ENCODE results near the gene COL24A1.
"Not testable (repeated sequence)": the region's sequence is repeated elsewhere in the genome, so short reads cannot be mapped to it uniquely, and the experiment has no call there.

Gene COL24A1

GRCh38 chr1:85976516-85977205 is 179.9 kb downstream of the COL24A1 start:
- DNase-seq, result no peak

GRCh38 chr1:85975912-85976371 is 180.6 kb downstream of the COL24A1 start:
- no peak for DNase-seq

DNA sequence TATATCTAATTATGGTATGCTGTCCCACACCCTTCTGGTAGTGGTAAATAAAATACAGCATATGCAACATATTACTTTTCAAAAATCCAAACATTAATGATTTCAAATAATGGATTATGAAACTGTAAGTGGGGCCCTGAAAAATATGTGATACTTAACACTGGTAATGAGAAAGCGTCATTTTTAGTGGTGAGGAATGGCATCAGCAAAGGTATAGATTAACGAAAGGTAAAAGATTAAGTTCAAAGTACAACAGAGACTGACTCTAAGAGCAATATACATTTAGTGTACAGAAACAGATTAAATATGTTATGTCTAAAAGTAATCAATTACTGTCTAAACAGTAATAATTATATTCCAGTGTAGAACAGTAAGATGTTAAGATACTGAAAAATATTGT is 194.1 kb downstream of the COL24A1 start:
- no peak for DNase-seq

DNA sequence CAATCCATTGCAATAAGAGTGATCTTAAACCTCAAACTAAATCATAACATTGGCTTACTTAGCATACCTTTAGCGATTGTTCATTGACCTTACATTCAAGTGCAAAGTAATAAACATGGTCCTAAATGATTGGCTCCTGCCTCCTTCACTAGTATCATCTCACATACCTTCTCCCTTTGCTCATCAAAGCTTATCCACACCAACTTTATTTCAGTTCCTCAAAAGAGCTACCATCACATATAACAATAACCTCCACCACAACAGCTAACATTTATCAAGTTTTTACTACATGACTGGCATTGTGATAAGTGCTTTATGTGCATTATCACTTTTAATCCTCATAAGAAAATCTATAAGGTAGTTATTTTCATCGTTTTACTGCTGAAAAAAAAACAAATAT is 198.8 kb downstream of the COL24A1 start:
- DNase-seq, result no peak

- not testable (repeated sequence) for DNase-seq
These were observed 201.4 kb downstream of the COL24A1 start for GRCh38 chr1:85955218-85955617.

DNA sequence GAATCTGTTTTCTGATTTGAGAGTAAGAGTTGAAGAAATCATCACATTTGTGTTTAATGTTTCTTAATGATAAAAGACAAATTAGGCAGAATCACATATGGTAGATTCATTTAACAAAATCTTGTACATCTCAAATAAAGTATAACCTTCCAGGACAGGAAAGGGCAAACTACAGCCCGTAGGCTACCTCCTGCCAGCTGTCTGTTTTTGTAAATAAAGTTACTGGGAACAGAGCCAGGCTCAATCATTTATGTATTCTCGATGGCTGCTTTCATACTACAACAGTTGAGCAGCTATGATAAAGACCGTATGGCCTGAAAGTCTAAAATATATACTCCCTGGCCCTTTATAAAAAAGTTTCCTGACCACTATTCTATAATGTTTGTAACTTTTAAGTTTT is 204.1 kb downstream of the COL24A1 start:
- no peak for DNase-seq

GRCh38 chr1:85947186-85947585 is 209.4 kb downstream of the COL24A1 start:
- DNase-seq, result no peak

GRCh38 chr1:85943945-85944344 is 212.6 kb downstream of the COL24A1 start:
- no peak for DNase-seq

DNA sequence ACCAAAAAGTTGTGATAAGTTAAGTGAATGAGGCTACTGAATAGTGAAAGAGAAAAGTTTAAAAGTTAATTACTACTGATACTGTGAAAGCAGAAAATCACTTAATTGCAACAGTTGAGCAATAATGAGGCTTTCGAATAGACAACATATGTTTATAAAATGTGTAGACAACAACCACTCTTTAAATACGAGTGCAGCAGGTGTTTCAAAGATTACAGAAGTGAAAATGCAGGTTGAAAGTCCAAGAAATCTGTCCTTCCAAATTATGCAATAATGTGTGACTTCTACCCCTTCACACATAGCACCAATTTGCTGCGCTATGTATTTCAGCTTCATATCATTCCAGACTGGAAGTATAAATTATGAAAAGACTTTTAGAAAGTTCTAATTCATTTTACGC is 213.0 kb downstream of the COL24A1 start:
- DNase-seq, result no peak

- DNase-seq, result no peak
These were observed 215.8 kb downstream of the COL24A1 start for GRCh38 chr1:85940656-85941306.

GRCh38 chr1:85938829-85939228 is 217.7 kb downstream of the COL24A1 start:
- no peak for DNase-seq

- DNase-seq, result no peak
These were observed 220.1 kb downstream of the COL24A1 start for GRCh38 chr1:85936470-85936869.

DNA sequence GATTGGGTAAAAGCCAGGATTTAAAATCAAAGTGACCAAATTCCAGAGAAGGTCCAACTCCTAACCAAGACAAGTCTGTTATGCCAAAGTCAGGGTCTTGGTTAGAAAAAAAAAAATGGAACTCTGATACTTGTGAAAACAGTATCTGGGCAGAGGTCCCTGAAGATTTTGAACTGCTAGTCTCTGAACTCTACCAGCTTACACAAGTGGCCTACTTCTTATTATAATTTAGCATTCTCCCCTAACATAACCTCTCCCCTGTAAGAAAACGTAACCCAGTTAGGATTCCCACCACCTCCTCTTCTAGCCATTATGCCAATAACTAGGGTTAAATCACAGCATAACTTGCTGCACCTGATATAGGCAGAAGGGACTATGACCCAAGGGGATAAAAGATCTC is 220.5 kb downstream of the COL24A1 start:
- no peak for DNase-seq

DNA sequence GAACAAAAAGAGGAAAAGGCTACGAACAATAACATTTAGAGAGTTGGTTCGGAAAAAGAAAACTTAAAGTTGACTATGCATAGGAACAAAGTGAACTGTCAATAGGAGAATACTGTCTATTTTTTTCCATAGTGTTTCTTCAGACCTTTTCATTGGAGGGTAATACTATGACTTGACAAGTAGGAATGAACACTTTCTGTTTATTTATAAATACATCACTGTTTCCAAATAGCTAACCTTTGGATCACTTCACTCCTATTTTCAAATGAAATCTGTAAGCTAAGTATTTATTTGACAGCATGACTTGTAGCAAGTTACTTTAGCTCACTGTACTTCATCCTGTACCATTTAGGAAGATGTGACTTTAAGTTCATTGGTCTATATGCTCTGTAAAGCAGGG is 221.3 kb downstream of the COL24A1 start:
- DNase-seq, result no peak

GRCh38 chr1:85934516-85934915 is 222.1 kb downstream of the COL24A1 start:
- no peak for DNase-seq

DNA sequence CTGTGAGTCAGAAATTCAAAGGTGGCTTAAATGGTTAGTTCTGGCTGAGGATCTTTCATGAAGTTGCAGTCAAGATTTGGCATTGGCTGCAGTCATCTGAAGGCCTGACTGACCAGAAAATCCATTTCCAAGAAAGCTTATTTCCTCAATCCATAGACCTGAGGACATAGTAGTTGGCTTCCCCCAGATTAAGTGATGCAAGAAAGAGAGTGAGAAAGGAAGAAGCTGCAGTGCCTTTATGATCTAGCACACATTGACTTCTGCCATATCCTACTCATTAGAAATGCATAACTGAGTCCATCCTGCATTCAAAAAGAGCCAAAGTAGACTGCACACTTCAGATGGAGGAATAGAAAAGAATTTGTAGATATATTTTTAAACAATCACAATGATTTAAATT is 222.6 kb downstream of the COL24A1 start:
- DNase-seq, result peak; percentile 5

DNA sequence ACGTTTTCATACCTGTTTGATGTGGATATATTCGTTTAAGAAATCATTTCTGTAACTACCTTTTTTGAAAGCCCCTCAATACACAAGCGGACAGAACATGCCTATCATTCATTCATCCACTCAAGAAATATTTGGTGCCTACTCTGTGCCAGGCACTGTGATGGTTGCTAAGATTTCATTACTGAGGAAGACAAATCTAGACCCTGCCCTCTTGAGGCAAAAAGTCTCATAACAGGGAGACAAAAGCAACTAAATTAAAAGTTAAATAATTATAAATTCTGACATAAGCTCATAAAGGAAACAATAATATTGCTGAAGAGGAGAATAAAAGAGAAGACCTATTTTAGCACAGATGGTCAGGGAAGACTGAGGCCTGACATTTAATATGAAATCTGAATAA is 244.8 kb downstream of the COL24A1 start:
- peak; percentile 12 for DNase-seq

DNA sequence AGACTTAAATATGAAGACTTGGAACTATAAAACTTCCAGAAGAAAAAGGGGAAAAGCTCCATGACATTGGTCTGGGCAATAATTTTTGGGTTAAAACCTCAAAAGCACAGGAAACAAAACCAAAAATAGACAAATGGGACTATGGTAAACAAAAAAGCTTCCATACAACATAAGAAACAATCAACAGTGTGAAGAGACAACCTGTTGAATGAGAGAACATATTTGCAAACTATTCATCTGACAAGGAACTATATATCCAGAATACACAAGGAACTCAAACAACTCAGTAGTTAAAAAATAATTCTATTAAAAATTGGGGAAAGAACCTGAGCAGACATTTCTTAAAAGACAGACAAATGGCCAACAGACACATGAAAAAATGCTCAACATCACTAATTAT is 255.7 kb downstream of the COL24A1 start:
- DNase-seq, result no peak

DNA sequence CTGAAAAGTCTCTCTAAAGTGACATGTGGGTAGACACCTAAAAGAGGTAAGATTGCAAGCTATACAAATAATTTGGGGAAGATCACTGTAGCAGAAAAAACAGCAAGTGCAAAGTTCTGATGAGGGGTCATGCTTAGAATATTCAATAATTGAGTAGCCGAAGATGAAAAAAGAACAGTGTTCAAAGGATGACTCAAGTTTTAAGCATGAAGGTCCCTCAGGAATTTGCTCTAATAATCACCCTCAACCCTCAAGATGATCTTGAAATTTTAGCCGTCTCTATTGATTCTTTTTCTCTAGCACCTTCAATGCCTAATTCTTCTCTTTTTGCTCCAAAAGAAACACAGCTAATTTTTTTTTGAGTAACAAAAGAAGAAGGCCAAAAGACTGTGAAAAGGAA is 257.7 kb downstream of the COL24A1 start:
- DNase-seq, result no peak

DNA sequence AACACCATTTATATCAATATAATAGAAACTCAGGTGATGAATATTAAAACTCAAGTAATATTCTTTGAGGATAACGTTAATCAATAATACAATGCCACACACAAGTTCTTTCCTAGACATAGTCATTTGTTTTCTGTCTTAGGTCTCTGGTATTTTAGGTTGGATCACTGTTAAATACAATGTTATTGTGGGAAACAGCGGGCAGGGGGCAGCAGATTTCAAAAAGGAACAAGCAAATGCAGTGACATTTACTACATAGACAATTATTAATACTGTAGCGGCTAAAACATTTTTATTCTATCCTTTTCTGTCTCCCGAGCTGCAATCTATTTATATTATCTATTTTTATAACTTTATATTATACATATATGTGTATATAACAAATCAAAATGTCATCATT is 261.9 kb downstream of the COL24A1 start:
- peak; percentile 70 for DNase-seq

DNA sequence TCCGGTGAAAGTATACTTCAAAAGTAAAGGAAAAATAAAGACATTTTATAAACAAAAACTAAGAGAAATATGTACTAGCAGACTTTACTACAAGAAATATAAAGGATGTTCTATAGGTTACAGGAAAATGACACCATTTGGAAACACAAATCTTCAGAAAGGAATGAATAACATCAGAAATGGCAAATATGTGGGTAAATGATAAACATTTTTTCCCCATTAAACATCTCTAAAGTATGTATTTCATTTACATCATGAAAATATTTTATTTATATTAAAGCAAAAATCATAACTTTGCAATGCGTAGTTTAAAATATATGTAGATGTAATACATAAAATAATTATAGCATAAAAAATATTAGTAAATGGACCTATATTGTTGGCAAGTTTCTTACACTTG is 264.2 kb downstream of the COL24A1 start:
- DNase-seq, result no peak

GRCh38 chr1:85889870-85890269 is 266.7 kb downstream of the COL24A1 start:
- DNase-seq, result no peak

DNA sequence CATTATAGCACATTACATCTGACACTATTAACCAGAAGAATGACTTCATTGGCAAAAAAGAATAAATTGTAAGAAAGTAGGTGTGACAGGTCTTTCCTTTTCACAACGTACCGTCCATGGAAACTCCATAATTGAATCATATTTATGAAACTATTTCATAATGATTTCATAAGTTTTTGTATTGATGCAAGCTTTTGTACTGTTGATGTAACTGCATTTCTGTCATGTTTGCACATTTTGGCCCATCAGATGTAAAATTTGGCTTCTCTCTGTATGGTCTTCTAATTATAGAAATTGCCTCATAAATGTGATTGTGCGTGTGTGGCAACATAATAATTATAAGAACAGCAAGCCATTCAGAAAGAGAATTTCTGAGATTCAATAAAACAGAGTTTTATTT is 267.7 kb downstream of the COL24A1 start:
- no peak for DNase-seq

GRCh38 chr1:85884372-85885035 is 272.1 kb downstream of the COL24A1 start:
- DNase-seq, result peak; percentile 65
